ENCODE data around the gene MSN.

DNA sequence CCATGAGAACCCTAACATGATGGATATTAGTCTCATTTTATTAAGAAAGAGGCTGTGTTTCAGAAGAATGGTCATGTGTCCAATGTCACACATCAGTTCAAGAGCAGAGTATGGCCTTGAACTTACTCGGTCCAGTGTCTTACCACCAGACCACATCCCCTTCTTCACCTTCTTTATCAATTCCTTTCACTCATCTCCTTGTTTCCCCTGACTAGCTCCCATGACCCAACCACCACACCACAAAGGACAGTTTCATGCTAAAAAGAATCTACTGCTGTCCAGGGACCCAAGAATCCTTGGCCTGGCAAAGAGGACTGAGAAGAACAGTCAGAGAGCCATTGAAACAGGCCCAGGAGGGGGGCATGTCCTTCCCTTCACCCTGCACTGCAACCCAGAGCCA lies 33.6 kb upstream of the MSN start:
- no peak for TF ChIP-seq CTCF (IDR thresholded peaks at IDR 0.05)
- no peak for TF ChIP-seq POLR2A (IDR thresholded peaks at IDR 0.05)
